Transverse colon (tissue), 4 donors: ENCODE measurements around the gene SGSH. TPM values are rescaled to one million over a fixed set of nuclear protein-coding genes. Genes with fewer than 3 reads are reported as not detected.
A peak's percentile ranks its signal among the peaks of the same experiment; 100 is the strongest.

Experiments
- DNase-seq: peaks from one replicate; pipeline ENCODE4 v3.0.0-alpha.2; 2019
- H3K27ac ChIP-seq, 4 donors: fragments of 200-600 bp; sonication (generic); 2 replicates each; pipeline ENCODE4 v1.5.1; 2016 to 2018; ENCODE audit warnings: inconsistent platforms in 4 of 4
- H3K27me3 ChIP-seq: fragments of 200-600 bp; sonication (generic); 2 replicates; pipeline ENCODE4 v1.5.1; 2017; ENCODE audit warnings: inconsistent platforms
- H3K36me3 ChIP-seq, 4 donors: fragments of 200-600 bp; sonication (generic); 2 replicates each; pipeline ENCODE4 v1.5.1; 2017 to 2019; ENCODE audit warnings: inconsistent platforms in 4 of 4
- H3K4me1 ChIP-seq, 4 donors: fragments of 200-600 bp; sonication (generic); 2 replicates each; pipeline ENCODE4 v1.5.1; 2017 to 2020; ENCODE audit warnings: inconsistent platforms in 4 of 4
- H3K4me3 ChIP-seq, 4 donors: fragments of 200-600 bp; sonication (generic); 1 replicate in 1 of 4; 2 replicates in 3 of 4; pipeline versions ENCODE4 v1.5.1 to v1.6.1; 2017 to 2019; ENCODE audit warnings: inconsistent platforms in 4 of 4
- H3K9me3 ChIP-seq, 2 donors: fragments of 200-600 bp; sonication (generic); 2 replicates each; pipeline ENCODE4 v1.5.1; 2017 to 2019; ENCODE audit warnings: inconsistent platforms in 2 of 2
- CTCF ChIP-seq, 5 experiments: fragments of 200-600 bp in 3 of 5; fragments of 450-650 bp in 2 of 5; sonication (generic) in 3 of 5; IDR thresholded peaks; 1 replicate in 2 of 5; 2 replicates in 3 of 5; pipeline ENCODE4 v1.5.1; 2016 to 2017; ENCODE audit warnings: antibody characterized with exemption in 5 of 5, inconsistent platforms in 3 of 5, mild to moderate bottlenecking in 2 of 5, moderate library complexity in 1 of 5
- EP300 ChIP-seq: sonication (generic); formaldehyde crosslinking; IDR thresholded peaks from one replicate; pipeline ENCODE4 v1.6.1; 2017; ENCODE audit warnings: antibody characterized with exemption, low read depth
- POLR2A ChIP-seq: fragments of 450-650 bp; IDR thresholded peaks from one replicate; pipeline ENCODE4 v1.6.1; 2016; ENCODE audit warnings: antibody characterized with exemption, mild to moderate bottlenecking, moderate library complexity
- POLR2AphosphoS5 ChIP-seq, 3 donors: sonication (generic); formaldehyde crosslinking; IDR thresholded peaks; one replicate each; pipeline ENCODE4 v1.6.1; 2016; ENCODE audit warnings: antibody characterized with exemption in 3 of 3
- WGBS, 2 donors: methylation state at CpG; one replicate each; pipeline ENCODE4 v1.1.5; 2018; ENCODE audit warnings: low coverage in 1 of 2; 5-methylcytosine and 5-hydroxymethylcytosine counted together
- in situ Hi-C, 4 donors: fragments of 200-750 bp; cut with MboI; loops; one replicate each; pipeline versions ENCODE4 v1.15.0 to v1.15.1; 2017; ENCODE audit warnings: low sequenced_read_pairs in 3 of 4, low pct_ligation_motif_present in 1 of 4, low pct_unique_long_range_greater_than_20kb in 1 of 4
- intact Hi-C: fragments of 100-400 bp; cut with DNase I; formaldehyde crosslinking; loops from one replicate; pipeline ENCODE4 v1.15.1; 2023; ENCODE audit warnings: low total_unique reads
- total RNA-seq, 4 donors: library from RNA; depleted of rRNA; stranded (reverse); fragments of >200 nt; gene quantifications; one replicate each; pipeline ENCODE4 v1.1.0, GENCODE V29; 2016

The SGSH gene
- total RNA-seq, 4 donors from 2014 or later = 26.2 to 66.2 (median 39.9) TPM

DNA sequence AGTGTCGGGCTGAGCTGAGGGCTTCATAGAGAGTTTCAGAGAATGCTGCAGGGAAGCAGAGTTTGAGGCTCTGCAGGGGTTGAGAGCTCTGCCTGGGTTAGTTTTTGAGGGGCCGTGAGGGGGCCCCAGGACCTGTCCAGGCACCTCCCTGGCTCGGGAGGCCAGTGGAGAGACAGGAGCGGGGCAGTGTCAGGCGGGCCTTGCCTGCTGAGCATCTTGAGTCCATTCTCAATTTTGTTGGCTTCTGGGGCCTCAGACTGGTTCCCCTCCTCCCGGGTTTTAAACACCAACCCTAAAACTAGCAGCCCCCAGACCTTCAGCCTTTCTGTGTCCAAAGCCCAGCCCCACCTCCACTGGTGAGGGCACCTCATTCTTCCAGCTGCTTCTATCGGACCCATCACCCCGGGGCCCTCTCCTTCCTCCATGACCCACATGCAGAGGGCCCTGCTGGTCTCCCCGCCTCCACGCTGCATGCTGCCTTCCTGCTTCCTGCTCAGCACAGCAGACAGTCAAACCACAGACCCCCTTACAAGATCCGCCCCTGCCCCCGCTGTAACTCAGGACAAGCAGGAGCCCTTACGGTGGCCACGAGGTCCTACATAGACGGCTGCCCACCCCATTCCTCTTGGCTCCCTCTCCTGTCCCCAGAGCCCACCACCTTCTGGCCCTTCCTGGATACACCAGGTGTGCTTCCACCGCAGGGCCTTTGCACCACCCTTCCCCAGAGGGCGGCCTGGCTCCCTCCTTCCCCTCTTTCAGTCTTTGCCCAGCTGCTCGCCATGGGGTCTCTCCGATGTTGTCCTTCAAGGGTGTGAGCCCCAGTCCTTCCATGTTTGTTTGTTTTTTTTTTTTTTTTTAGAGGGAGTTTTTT, 44.3 kb upstream of the SGSH start:
- in situ Hi-C loops = no loop called here

GRCh38 chr17:80263253-80264204, 43.4 kb upstream of the SGSH start:
- Histone ChIP-seq H3K4me3 (peak overlapping the region in 3 of 4 donors; percentile 23 to 50 (median 32)), H3K9me3 (no peaks in the 10 kb centered on the region), H3K4me1 (peaks cover 15 to 51% (median 37%) of the 10 kb centered on the region in 4 donors), H3K27me3 (no peaks in the 10 kb centered on the region), H3K27ac (peak overlapping the region; percentile 99 to 100 (median 100)), H3K36me3 (no peaks in the 10 kb centered on the region)
- TF ChIP-seq POLR2A = peak; percentile 57
- TF ChIP-seq CTCF (IDR thresholded peaks at IDR 0.05) = peak in 1 of 5 experiments; percentile 11
- TF ChIP-seq EP300 = no peak
- peak; percentile 73 to 86 (median 79) for TF ChIP-seq POLR2AphosphoS5 (IDR thresholded peaks at IDR 0.05)
- in situ Hi-C loops = no loop called here
- WGBS, 2 donors = 10% methylated on average over 18 of the region's 19 CpGs; no CpG with 5 or more reads in 1 of the 2 donors
- intact Hi-C loops = no loop called here
- peak; percentile 94 for DNase-seq

More for the DNA sequence above, 44.3 kb upstream of the SGSH start:
- WGBS, 2 donors = 71 to 100% methylated on average over 2 to 19 of the region's 19 CpGs
- TF ChIP-seq CTCF (IDR thresholded peaks at IDR 0.05) (no peak), EP300 (no peak), POLR2A (no peak), POLR2AphosphoS5 (IDR thresholded peaks at IDR 0.05) (no peak)
- H3K27me3 ChIP-seq = no peaks in the 10 kb centered on the region
- peak; percentile 55 for DNase-seq
- intact Hi-C loops = no loop called here
- H3K36me3 ChIP-seq = peaks cover 0 to 5% (median 0%) of the 10 kb centered on the region in 4 donors
- H3K4me3 ChIP-seq = peak overlapping the region in 3 of 4 donors; percentile 23 to 50 (median 32)
- H3K27ac ChIP-seq = peak overlapping the region; percentile 99 to 100 (median 100)
- no peaks in the 10 kb centered on the region for H3K9me3 ChIP-seq
- H3K4me1 ChIP-seq = peaks cover 15 to 44% (median 37%) of the 10 kb centered on the region in 4 donors

GRCh38 chr17:80262775-80263244, 42.7 kb upstream of the SGSH start:
- Histone ChIP-seq H3K27ac (peak overlapping the region; percentile 99 to 100 (median 100)), H3K27me3 (no peaks in the 10 kb centered on the region), H3K4me3 (peak overlapping the region in 2 of 4 donors; percentile 32 to 50), H3K4me1 (peaks cover 15 to 58% (median 38%) of the 10 kb centered on the region in 4 donors), H3K36me3 (no peaks in the 10 kb centered on the region), H3K9me3 (no peaks in the 10 kb centered on the region)
- DNase-seq = no peak
- 76% methylated on average over 7 of the region's 8 CpGs; no CpG with 5 or more reads in 1 of the 2 donors for WGBS, 2 donors
- intact Hi-C loops (no loop called here), in situ Hi-C loops (no loop called here)
- TF ChIP-seq CTCF (IDR thresholded peaks at IDR 0.05) = no peak
- TF ChIP-seq POLR2A = no peak
- TF ChIP-seq EP300 = no peak
- no peak for TF ChIP-seq POLR2AphosphoS5 (IDR thresholded peaks at IDR 0.05)
